ENCODE measurements around the gene FLRT2. TPM values are rescaled to one million over a fixed set of nuclear protein-coding genes. Genes with fewer than 3 reads are reported as not detected.

The FLRT2 gene
- total RNA-seq, 1 experiment from 2014 or later, result 2.1 TPM

DNA sequence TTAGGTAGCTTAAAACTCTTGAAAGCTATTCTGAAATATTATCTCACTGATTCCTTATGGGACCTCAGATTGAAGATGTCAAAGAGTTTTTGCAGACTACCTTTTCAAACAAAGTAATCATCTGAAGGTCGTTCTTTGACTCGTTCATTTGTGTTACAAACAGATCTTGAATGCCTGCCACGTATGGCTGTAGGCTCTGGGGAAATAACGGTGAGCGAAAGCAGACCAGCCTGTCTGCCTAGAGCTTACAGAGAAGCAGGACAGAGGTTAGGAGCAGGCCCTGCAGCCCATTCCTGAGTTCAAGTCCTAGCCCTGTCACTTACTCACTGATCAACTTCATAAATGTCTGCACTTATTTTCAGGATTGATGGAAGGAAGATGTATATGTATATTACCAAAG, 83.6 kb downstream of the FLRT2 start:
- intact Hi-C loops (cut with micrococcal nuclease; ENCODE audit: unreplicated experiment), result no loop called here
- H4K20me1 ChIP-seq (ENCODE audit: insufficient read depth), result no peaks in the 10 kb centered on the region
- no peaks in the 10 kb centered on the region for H3K9me2 ChIP-seq (ENCODE audit: insufficient read depth)
- no peaks in the 10 kb centered on the region for H3K27me3 ChIP-seq (ENCODE audit: insufficient read depth, low read depth)
- no peaks in the 10 kb centered on the region for H3F3A ChIP-seq (ENCODE audit: insufficient read depth, low read depth)
- no TSS peak for BruUV-seq (replicated peaks)
- ChIA-PET CTCF (no interaction called here), POLR2A (ENCODE audit: unreplicated experiment) (no interaction called here)
- no peak for TF ChIP-seq EZH2 (IDR thresholded peaks at IDR 0.05; ENCODE audit: low read depth)
- TF ChIP-seq, protein P1, sequence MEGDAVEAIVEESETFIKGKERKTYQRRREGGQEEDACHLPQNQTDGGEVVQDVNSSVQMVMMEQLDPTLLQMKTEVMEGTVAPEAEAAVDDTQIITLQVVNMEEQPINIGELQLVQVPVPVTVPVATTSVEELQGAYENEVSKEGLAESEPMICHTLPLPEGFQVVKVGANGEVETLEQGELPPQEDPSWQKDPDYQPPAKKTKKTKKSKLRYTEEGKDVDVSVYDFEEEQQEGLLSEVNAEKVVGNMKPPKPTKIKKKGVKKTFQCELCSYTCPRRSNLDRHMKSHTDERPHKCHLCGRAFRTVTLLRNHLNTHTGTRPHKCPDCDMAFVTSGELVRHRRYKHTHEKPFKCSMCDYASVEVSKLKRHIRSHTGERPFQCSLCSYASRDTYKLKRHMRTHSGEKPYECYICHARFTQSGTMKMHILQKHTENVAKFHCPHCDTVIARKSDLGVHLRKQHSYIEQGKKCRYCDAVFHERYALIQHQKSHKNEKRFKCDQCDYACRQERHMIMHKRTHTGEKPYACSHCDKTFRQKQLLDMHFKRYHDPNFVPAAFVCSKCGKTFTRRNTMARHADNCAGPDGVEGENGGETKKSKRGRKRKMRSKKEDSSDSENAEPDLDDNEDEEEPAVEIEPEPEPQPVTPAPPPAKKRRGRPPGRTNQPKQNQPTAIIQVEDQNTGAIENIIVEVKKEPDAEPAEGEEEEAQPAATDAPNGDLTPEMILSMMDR (conservative IDR thresholded peaks at IDR 0.05), result no peak
- H3K79me2 ChIP-seq (ENCODE audit: low read depth), result no peaks in the 10 kb centered on the region
- H3K4me1 ChIP-seq (replicated peaks; ENCODE audit: insufficient read depth), result no peaks in the 10 kb centered on the region
- no peak overlapping the region for H3K27ac ChIP-seq
- no peaks in the 10 kb centered on the region for H3K9me3 ChIP-seq (ENCODE audit: insufficient read depth, low read depth)
- H2AFZ ChIP-seq, result no peak overlapping the region
- no peak overlapping the region for H3K4me2 ChIP-seq
- DNase-seq, result no peak
- no peak overlapping the region for H3K4me3 ChIP-seq
- no peaks in the 10 kb centered on the region for H3K36me3 ChIP-seq (ENCODE audit: low read depth)

DNA sequence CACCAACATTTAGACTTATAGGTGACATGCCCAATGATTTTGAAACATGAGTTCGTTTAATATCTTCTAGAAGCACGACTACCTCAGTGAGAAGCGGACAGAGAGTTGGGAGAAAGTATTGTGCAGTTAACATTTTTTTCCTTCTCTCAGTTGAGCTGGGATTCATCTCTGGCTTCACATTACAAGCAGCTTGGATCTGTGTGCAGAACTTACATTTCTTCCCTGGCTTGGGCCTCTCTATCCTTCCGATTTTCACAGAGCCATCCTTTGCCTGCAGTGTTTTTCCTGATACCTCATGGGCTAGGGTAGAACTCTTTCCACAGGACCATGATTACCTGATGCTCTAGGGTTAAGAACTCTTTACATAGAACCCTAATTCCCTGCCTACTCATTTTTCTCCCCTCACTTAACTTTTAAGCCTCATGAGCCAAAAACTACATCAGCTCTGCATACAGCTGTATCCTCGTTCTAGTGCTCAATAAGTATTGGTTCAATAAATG, 86.5 kb downstream of the FLRT2 start:
- ChIA-PET CTCF (no interaction called here), POLR2A (ENCODE audit: unreplicated experiment) (no interaction called here)
- Histone ChIP-seq H3K4me3 (no peak overlapping the region), H2AFZ (no peak overlapping the region), H4K20me1 (ENCODE audit: insufficient read depth) (no peaks in the 10 kb centered on the region), H3K27ac (no peak overlapping the region), H3K27me3 (ENCODE audit: insufficient read depth, low read depth) (no peaks in the 10 kb centered on the region), H3K4me1 (replicated peaks; ENCODE audit: insufficient read depth) (no peaks in the 10 kb centered on the region), H3K79me2 (ENCODE audit: low read depth) (no peaks in the 10 kb centered on the region), H3F3A (ENCODE audit: insufficient read depth, low read depth) (no peaks in the 10 kb centered on the region), H3K9me2 (ENCODE audit: insufficient read depth) (no peaks in the 10 kb centered on the region), H3K9me3 (ENCODE audit: insufficient read depth, low read depth) (no peaks in the 10 kb centered on the region), H3K36me3 (ENCODE audit: low read depth) (no peaks in the 10 kb centered on the region), H3K4me2 (no peak overlapping the region)
- DNase-seq, result no peak
- no TSS peak for BruUV-seq (replicated peaks)
- intact Hi-C loops (cut with micrococcal nuclease; ENCODE audit: unreplicated experiment), result no loop called here
- no peak for TF ChIP-seq EZH2 (IDR thresholded peaks at IDR 0.05; ENCODE audit: low read depth)
- TF ChIP-seq, protein P1 (conservative IDR thresholded peaks at IDR 0.05), result no peak

DNA sequence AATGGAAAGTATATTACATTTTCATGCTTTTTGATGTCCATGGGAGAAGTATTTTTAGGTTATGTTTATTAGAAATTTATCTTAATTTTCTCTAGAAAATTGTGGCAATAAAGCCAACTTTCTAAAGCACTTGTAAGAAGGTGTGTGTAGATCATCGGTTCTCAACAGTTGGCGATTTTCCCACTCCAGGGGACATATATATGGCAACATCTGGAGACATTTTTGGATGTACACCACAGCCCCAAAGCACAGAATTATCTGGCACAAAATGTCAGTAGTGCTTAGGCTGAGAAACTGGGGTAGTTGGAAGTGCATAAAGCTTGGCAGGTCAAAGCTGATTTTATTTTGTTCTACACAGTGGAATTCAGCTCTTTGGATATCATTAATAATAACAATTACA, 86.9 kb downstream of the FLRT2 start:
- no peak for DNase-seq
- H3K4me3 ChIP-seq, result no peak overlapping the region
- no peaks in the 10 kb centered on the region for H3F3A ChIP-seq (ENCODE audit: insufficient read depth, low read depth)
- no peak overlapping the region for H3K27ac ChIP-seq
- no peak overlapping the region for H2AFZ ChIP-seq
- ChIA-PET POLR2A (ENCODE audit: unreplicated experiment) (no interaction called here), CTCF (no interaction called here)
- H3K9me2 ChIP-seq (ENCODE audit: insufficient read depth), result no peaks in the 10 kb centered on the region
- TF ChIP-seq, protein P1 (conservative IDR thresholded peaks at IDR 0.05), result no peak
- TF ChIP-seq EZH2 (IDR thresholded peaks at IDR 0.05; ENCODE audit: low read depth), result no peak
- H3K27me3 ChIP-seq (ENCODE audit: insufficient read depth, low read depth), result no peaks in the 10 kb centered on the region
- no peaks in the 10 kb centered on the region for H4K20me1 ChIP-seq (ENCODE audit: insufficient read depth)
- no peaks in the 10 kb centered on the region for H3K4me1 ChIP-seq (replicated peaks; ENCODE audit: insufficient read depth)
- H3K79me2 ChIP-seq (ENCODE audit: low read depth), result no peaks in the 10 kb centered on the region
- intact Hi-C loops (cut with micrococcal nuclease; ENCODE audit: unreplicated experiment), result no loop called here
- no peaks in the 10 kb centered on the region for H3K9me3 ChIP-seq (ENCODE audit: insufficient read depth, low read depth)
- H3K4me2 ChIP-seq, result no peak overlapping the region
- no TSS peak for BruUV-seq (replicated peaks)
- no peaks in the 10 kb centered on the region for H3K36me3 ChIP-seq (ENCODE audit: low read depth)
